Choroid plexus epithelial cell (primary cell): ENCODE measurements around the gene TP53BP1.
A peak's percentile ranks its signal among the peaks of the same experiment; 100 is the strongest.

ENCODE experiments used
- DNase-seq: peaks from one replicate; pipeline ENCODE4 v3.0.0-alpha.2; 2010; ENCODE audit warnings: low read depth
- H3K4me3 ChIP-seq: 2 replicates; pipeline ENCODE4 v1.5.1; 2011; ENCODE audit warnings: low read depth, mild to moderate bottlenecking, control low read depth, low read length, moderate library complexity
- TF ChIP-seq, protein P1 (sequence below): conservative IDR thresholded peaks from 2 replicates; pipeline ENCODE4 v1.5.1; 2011; ENCODE audit warnings: low read depth, mild to moderate bottlenecking, control low read depth, inconsistent platforms, low read length, moderate library complexity

Gene TP53BP1

DNA sequence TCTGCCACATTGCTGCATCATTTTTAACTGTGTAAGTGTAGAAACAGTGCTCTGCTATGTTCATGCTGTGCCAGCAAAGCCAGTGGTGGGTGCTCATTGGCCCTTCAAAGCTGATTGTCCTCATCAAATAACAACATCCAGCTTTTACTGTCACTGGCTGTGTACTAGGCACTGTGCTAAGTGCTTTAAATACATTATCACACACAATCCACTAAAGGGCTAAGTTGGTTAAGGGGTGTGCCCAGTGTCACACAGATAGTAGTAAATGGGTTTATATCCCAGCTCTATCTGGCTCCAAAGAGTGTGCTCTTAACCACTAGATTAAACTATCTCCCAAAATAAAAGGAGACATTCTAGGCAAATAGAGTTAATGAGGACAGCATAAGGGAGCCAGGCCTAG is 114.4 kb downstream of the TP53BP1 start:
- DNase-seq: no peak
- H3K4me3 ChIP-seq: no peak overlapping the region
- TF ChIP-seq, protein P1, sequence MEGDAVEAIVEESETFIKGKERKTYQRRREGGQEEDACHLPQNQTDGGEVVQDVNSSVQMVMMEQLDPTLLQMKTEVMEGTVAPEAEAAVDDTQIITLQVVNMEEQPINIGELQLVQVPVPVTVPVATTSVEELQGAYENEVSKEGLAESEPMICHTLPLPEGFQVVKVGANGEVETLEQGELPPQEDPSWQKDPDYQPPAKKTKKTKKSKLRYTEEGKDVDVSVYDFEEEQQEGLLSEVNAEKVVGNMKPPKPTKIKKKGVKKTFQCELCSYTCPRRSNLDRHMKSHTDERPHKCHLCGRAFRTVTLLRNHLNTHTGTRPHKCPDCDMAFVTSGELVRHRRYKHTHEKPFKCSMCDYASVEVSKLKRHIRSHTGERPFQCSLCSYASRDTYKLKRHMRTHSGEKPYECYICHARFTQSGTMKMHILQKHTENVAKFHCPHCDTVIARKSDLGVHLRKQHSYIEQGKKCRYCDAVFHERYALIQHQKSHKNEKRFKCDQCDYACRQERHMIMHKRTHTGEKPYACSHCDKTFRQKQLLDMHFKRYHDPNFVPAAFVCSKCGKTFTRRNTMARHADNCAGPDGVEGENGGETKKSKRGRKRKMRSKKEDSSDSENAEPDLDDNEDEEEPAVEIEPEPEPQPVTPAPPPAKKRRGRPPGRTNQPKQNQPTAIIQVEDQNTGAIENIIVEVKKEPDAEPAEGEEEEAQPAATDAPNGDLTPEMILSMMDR: no peak

DNA sequence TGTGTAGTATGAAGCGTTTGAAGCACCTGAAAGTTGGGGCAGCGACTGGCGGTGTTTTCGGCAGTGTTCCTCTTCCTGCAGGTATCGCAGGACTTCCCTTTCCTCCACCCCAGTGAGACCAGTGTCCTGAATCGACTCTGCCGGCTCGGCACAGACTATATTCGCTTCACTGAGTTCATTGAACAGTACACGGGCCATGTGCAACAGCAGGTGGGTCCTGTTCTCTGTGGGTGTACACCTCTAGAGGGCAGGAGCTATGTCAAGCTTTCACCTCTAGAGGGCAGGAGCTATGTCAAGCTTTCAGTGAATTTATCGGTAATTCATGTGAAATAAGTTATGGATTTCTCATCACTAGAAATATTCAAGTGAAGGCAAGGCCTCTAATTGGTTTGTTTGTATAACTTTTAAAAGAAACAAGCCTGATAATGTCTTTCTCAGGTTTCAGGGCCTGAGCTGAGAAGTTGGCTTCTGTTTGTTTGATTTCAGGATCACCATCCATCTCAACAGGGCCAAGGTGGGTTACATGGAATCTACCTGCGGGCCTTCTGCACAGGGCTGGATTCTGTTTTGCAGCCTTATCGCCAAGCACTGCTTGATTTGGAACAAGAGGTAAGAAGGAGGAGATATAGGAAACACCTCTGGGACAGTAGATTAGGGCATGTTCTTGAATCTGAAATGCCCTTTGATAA is 116.8 kb downstream of the TP53BP1 start:
- H3K4me3 ChIP-seq: no peak overlapping the region

DNA sequence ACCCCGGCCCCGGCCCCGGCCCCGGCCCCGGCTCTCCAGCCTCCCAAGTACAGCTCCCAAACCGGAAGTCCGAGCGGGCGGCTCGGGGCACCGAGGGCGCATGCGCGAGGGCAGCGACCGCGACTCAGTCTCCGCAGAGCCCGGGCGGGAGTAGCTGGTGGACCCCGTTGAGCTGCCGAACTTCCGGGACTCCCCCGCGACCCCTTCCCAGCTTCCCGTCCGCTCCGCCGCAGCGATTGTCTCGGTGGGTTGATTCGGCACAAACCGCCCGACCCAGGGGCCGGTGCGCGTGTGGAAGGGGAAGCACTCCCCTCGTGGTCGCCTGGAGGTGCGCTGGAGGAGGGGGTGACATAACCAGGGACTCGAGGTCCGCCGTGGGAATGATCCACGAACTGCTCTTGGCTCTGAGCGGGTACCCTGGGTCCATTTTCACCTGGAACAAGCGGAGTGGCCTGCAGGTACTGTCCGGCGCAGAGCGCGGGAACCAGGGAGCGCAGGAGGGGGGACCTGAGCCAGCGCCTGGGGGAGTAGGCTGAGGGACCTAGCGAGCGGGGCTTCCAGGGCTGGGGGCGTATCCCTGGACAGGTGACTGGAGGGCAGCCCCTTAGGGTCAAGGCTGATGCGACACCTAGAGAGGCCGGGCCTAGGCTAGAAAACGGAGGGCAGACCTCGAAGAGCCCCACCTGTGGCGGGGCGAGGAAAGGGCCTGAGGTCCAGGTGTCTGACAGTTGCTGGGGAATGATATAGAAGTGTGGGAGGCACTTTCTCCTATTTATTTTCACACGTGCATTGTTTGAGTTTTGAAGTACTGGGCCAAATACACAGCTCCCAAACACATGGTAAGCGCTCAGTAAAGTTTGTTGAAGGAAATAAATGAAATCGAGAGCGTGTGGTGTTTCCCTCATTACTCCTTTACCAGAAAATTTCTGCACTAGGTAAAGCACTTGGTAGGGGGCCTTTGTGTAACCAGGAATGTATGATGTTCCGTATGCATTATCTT is 121.7 kb downstream of the TP53BP1 start, which contains the start of the genes TUBGCP4 and ZSCAN29:
Gene TUBGCP4 (plus strand): TSS at position 127 of the 1,000 bp plus-strand sequence. CDS start 254 bp downstream, at position 381.
Gene ZSCAN29 (minus strand): TSS at position 69 of the 1,000 bp plus-strand sequence. CDS start 1,130 bp downstream, outside the sequence.
- TF ChIP-seq, protein P1: peak; percentile 44
- peak within 1 kb of the TSS; percentile 86 for H3K4me3 ChIP-seq
- DNase-seq: peak; percentile 69

More for the DNA sequence above, 116.8 kb downstream of the TP53BP1 start:
- TF ChIP-seq, protein P1: peak; percentile 80
- DNase-seq: peak; percentile 66

GRCh38 chr15:43370310-43370974 is 122.5 kb downstream of the TP53BP1 start:
- DNase-seq: peak; percentile 43
- TF ChIP-seq, protein P1: no peak
- H3K4me3 ChIP-seq: peak overlapping the region; percentile 86

DNA sequence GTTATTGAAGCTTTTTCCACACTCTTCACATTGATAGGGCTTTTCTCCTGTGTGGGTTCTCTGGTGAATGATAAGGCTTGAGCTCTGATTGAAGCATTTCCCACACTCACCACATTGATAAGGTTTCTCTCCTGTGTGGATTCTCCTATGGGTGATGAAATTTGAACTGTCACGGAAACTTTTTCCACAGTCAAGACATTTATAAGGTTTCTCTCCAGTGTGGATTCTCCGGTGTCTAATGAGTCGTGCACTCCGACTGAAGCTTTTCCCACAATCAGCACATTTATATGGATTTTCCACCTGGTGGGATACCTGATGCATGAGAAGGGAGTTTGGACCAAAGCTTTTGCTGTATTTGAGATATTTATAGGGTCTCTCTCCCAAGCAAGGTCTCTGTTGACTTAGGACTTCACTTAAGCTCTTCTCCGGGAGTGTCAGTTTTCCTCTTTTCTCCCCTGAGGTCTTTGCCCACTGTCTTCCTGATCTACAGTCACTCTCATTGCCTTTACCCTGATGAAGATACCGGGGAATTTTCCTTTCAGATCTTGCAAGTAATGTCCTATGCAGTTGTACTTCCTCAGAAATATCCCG is 131.5 kb downstream of the TP53BP1 start:
- DNase-seq: no peak
- H3K4me3 ChIP-seq: no peak overlapping the region
- TF ChIP-seq, protein P1: no peak

GRCh38 chr15:43360821-43361220 is 132.1 kb downstream of the TP53BP1 start:
- no peak overlapping the region for H3K4me3 ChIP-seq
- TF ChIP-seq, protein P1: no peak
- no peak for DNase-seq
